ENCODE data around the gene FOSB.

DNA sequence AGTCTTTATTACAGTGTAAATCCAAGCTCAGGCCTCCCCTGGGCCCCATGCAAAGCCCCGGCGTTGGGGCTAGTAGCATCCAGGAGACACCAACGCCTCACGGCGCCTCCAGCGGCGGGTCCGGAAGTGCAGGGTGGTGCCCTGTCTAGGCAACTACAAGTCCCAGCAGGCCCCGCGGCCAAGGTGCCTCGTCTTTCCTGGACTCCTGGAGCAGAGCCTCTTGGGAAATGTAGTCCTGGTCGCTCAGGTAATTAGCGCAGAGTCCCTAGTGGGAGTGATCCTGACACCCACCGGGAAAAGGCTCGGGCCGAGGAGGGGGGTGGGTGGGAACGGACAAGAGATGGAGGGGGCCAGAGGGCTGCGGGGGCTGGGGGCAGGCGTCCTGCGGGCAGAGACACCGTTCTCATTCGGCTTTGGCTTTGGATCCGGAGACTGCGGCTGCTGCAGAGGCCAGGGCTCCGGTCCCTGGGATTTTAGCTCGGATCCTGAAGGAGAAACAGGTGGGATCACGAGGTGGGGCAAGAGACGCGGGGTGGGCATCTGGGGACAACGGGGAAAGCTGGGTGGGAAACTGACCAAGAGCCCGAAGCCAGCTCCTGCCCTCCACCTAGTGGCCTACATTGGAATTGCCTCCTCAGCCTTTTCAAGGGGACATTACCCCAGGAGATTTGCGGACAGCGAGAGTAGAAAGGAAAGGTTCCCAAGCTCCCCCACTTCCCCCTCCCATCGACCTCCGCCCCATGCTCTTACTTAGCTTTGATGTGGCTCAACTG lies 17.7 kb downstream of the FOSB start:
- TF ChIP-seq, protein P1, sequence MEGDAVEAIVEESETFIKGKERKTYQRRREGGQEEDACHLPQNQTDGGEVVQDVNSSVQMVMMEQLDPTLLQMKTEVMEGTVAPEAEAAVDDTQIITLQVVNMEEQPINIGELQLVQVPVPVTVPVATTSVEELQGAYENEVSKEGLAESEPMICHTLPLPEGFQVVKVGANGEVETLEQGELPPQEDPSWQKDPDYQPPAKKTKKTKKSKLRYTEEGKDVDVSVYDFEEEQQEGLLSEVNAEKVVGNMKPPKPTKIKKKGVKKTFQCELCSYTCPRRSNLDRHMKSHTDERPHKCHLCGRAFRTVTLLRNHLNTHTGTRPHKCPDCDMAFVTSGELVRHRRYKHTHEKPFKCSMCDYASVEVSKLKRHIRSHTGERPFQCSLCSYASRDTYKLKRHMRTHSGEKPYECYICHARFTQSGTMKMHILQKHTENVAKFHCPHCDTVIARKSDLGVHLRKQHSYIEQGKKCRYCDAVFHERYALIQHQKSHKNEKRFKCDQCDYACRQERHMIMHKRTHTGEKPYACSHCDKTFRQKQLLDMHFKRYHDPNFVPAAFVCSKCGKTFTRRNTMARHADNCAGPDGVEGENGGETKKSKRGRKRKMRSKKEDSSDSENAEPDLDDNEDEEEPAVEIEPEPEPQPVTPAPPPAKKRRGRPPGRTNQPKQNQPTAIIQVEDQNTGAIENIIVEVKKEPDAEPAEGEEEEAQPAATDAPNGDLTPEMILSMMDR (IDR thresholded peaks at IDR 0.05), result peak; percentile 88 to 91 (median 89)
- TF ChIP-seq POLR2AphosphoS5 (IDR thresholded peaks at IDR 0.05) (peak in 1 of 2 donors; percentile 41), POLR2A (IDR thresholded peaks at IDR 0.05) (no peak)
